H9 (cell line): Measurements from ENCODE around the gene MAPK13. TPM values are rescaled to one million over a fixed set of nuclear protein-coding genes. Genes with fewer than 3 reads are reported as not detected.

Experiments used
- DNase-seq: peaks from one replicate; pipeline ENCODE4 v3.0.0-alpha.2; 2017
- H2AFZ ChIP-seq: one replicate; pipeline ENCODE4 v1.6.1; 2013; ENCODE audit warnings: mild to moderate bottlenecking, low read length, control low read depth, moderate library complexity
- H2AK5ac ChIP-seq: 2 replicates; pipeline ENCODE4 v1.6.1; 2013; ENCODE audit warnings: low read length, control low read depth, mixed read lengths; ENCODE audit not compliant: insufficient read length
- H2BK120ac ChIP-seq: one replicate; pipeline ENCODE4 v1.6.1; 2013; ENCODE audit warnings: low read depth, mild to moderate bottlenecking, low read length, control low read depth, inconsistent platforms; ENCODE audit not compliant: poor library complexity, severe bottlenecking
- H2BK12ac ChIP-seq: 2 replicates; pipeline ENCODE4 v1.6.1; 2013; ENCODE audit warnings: low read length, control low read depth, mixed read lengths, low read depth; ENCODE audit not compliant: insufficient read length
- H2BK15ac ChIP-seq: 2 replicates; pipeline ENCODE4 v1.6.1; 2013; ENCODE audit warnings: low read depth, low read length, control low read depth
- H2BK20ac ChIP-seq: one replicate; pipeline ENCODE4 v1.6.1; 2013; ENCODE audit warnings: low read depth, mild to moderate bottlenecking, low read length, control low read depth, inconsistent platforms; ENCODE audit not compliant: poor library complexity, severe bottlenecking
- H2BK5ac ChIP-seq: 2 replicates; pipeline ENCODE4 v1.6.1; 2013; ENCODE audit warnings: low read length, control low read depth, mixed read lengths; ENCODE audit not compliant: insufficient read length
- H3K14ac ChIP-seq: 2 replicates; pipeline ENCODE4 v1.6.1; 2013; ENCODE audit warnings: low read length, control low read depth; ENCODE audit not compliant: insufficient read depth
- H3K18ac ChIP-seq: 2 replicates; pipeline ENCODE4 v1.6.1; 2013; ENCODE audit warnings: low read depth, mild to moderate bottlenecking, mixed read lengths, low read length, control low read depth; ENCODE audit not compliant: insufficient read length
- H3K23ac ChIP-seq: 2 replicates; pipeline ENCODE4 v1.6.1; 2013; ENCODE audit warnings: low read length, control low read depth, mixed read lengths, low read depth; ENCODE audit not compliant: insufficient read length
- H3K23me2 ChIP-seq: 2 replicates; pipeline ENCODE4 v1.6.1; 2013; ENCODE audit warnings: low read depth, mild to moderate bottlenecking, mixed read lengths, low read length, control low read depth; ENCODE audit not compliant: insufficient read length, poor library complexity, severe bottlenecking
- H3K27ac ChIP-seq: 2 replicates; pipeline ENCODE4 v1.5.1; 2013; ENCODE audit warnings: low read length, control low read depth, mixed read lengths, low read depth; ENCODE audit not compliant: insufficient read length
- H3K27me3 ChIP-seq: 2 replicates; pipeline ENCODE4 v1.6.1; 2013; ENCODE audit warnings: low read length, control low read depth, inconsistent platforms; ENCODE audit not compliant: insufficient read depth
- H3K4ac ChIP-seq: 2 replicates; pipeline ENCODE4 v1.6.1; 2013; ENCODE audit warnings: low read depth, mild to moderate bottlenecking, control low read depth, inconsistent platforms, low read length, moderate library complexity
- H3K4me1 ChIP-seq: 2 replicates; pipeline ENCODE4 v1.6.1; 2013; ENCODE audit warnings: low read length, control low read depth, inconsistent platforms; ENCODE audit not compliant: insufficient read depth
- H3K4me2 ChIP-seq: 2 replicates; pipeline ENCODE4 v1.6.1; 2013; ENCODE audit warnings: low read length, control low read depth, mixed read lengths; ENCODE audit not compliant: insufficient read length, insufficient read depth
- H3K56ac ChIP-seq: 2 replicates; pipeline ENCODE4 v1.6.1; 2013; ENCODE audit warnings: low read depth, mild to moderate bottlenecking, mixed read lengths, low read length, control low read depth; ENCODE audit not compliant: insufficient read length
- H3K79me1 ChIP-seq: 2 replicates; pipeline ENCODE4 v1.6.1; 2013; ENCODE audit warnings: low read depth, mild to moderate bottlenecking, moderate library complexity, low read length, control low read depth, inconsistent platforms; ENCODE audit not compliant: insufficient read depth, poor library complexity, severe bottlenecking
- H3K79me2 ChIP-seq: 2 replicates; pipeline ENCODE4 v1.6.1; 2013; ENCODE audit warnings: low read length, control low read depth, inconsistent platforms; ENCODE audit not compliant: insufficient read depth
- H3K9ac ChIP-seq: 2 replicates; pipeline ENCODE4 v1.6.1; 2013; ENCODE audit warnings: low read length, control low read depth, mixed read lengths; ENCODE audit not compliant: insufficient read length; ENCODE audit errors: extremely low read depth
- H3K9me3 ChIP-seq: one replicate; pipeline ENCODE4 v1.6.1; 2013; ENCODE audit warnings: low read depth, low read length, inconsistent platforms; ENCODE audit not compliant: control insufficient read depth
- H3T11ph ChIP-seq: one replicate; pipeline ENCODE4 v1.6.1; 2013; ENCODE audit warnings: mild to moderate bottlenecking, low read length, control low read depth, inconsistent platforms
- H4K20me1 ChIP-seq: one replicate; pipeline ENCODE4 v1.6.1; 2013; ENCODE audit not compliant: control insufficient read depth, insufficient read length, insufficient read depth
- H4K5ac ChIP-seq: 2 replicates; pipeline ENCODE4 v1.6.1; 2013; ENCODE audit warnings: low read depth, mild to moderate bottlenecking, mixed read lengths, low read length, control low read depth; ENCODE audit not compliant: insufficient read length
- H4K8ac ChIP-seq: replicated peaks from 2 replicates; pipeline ENCODE4 v1.6.1; 2013; ENCODE audit warnings: low read length, control low read depth, mixed read lengths, low read depth; ENCODE audit not compliant: insufficient read length
- H4K91ac ChIP-seq: 2 replicates; pipeline ENCODE4 v1.6.1; 2013; ENCODE audit warnings: low read depth, mild to moderate bottlenecking, moderate library complexity, mixed read lengths, low read length, control low read depth; ENCODE audit not compliant: insufficient read length
- H3K27ac Mint-ChIP-seq, 3 experiments: 2 replicates in 2 of 3; 3 replicates in 1 of 3; pipeline ENCODE4 v1.8.0; 2020 to 2021; ENCODE audit warnings: mixed read lengths in 3 of 3, mild to moderate bottlenecking in 1 of 3, moderate library complexity in 1 of 3
- H3K27me3 Mint-ChIP-seq: 2 replicates; pipeline ENCODE4 v1.8.0; 2021; ENCODE audit warnings: low read depth, mild to moderate bottlenecking, moderate library complexity, mixed read lengths
- H3K36me3 Mint-ChIP-seq, 3 experiments: 2 replicates in 2 of 3; 3 replicates in 1 of 3; pipeline ENCODE4 v1.8.0; 2020 to 2021; ENCODE audit warnings: low read depth in 3 of 3, mixed read lengths in 3 of 3; ENCODE audit not compliant: insufficient read depth in 1 of 3
- H3K4me1 Mint-ChIP-seq, 2 experiments: 2 replicates each; pipeline ENCODE4 v1.8.0; 2020; ENCODE audit warnings: mixed read lengths in 2 of 2
- H3K4me3 Mint-ChIP-seq, 2 experiments: 2 replicates in 1 of 2; 3 replicates in 1 of 2; pipeline ENCODE4 v1.8.0; 2020 to 2021; ENCODE audit warnings: mild to moderate bottlenecking in 2 of 2, mixed read lengths in 2 of 2, moderate library complexity in 1 of 2
- H3K9me3 Mint-ChIP-seq, 2 experiments: 2 replicates in 1 of 2; 3 replicates in 1 of 2; pipeline ENCODE4 v1.8.0; 2020; ENCODE audit warnings: mild to moderate bottlenecking in 2 of 2, mixed read lengths in 2 of 2, moderate library complexity in 1 of 2
- CTCF ChIP-seq: fragments of 200-600 bp; sonication (generic); conservative IDR thresholded peaks from 3 replicates; pipeline ENCODE4 v1.8.0; 2021; ENCODE audit warnings: antibody characterized with exemption, mild to moderate bottlenecking
- WGBS: extraction: QIAGEN DNeasy Blood & Tissue Kit; methylation state at CpG from one replicate; pipeline ENCODE4 v1.1.7; 2013; ENCODE audit warnings: missing lambda C conversion rate, low lambda C conversion rate, mixed read lengths; ENCODE audit not compliant: insufficient read length; ENCODE audit errors: extremely low coverage; 5-methylcytosine and 5-hydroxymethylcytosine counted together
- total RNA-seq: library from RNA; stranded (reverse); gene quantifications from 2 replicates; pipeline ENCODE4 v1.2.1, GENCODE V29; 2021

MAPK13 gene
- total RNA-seq, 1 experiment from 2014 or later = 18.9 TPM

- no peak overlapping the region for H3T11ph ChIP-seq
- H3K4me3 Mint-ChIP-seq = no peak overlapping the region
- H3K4me1 Mint-ChIP-seq = peaks cover 20 to 26% of the 10 kb centered on the region in 2 experiments
- no CpG with 5 or more reads among the region's 4 CpGs for WGBS
- H3K4ac ChIP-seq = no peak overlapping the region
- no peak overlapping the region for H3K56ac ChIP-seq
- H2AK5ac ChIP-seq = no peak overlapping the region
- no peak overlapping the region for H2BK15ac ChIP-seq
- H2BK12ac ChIP-seq = no peak overlapping the region
- H3K23me2 ChIP-seq = no peaks in the 10 kb centered on the region
- no peak overlapping the region for H4K91ac ChIP-seq
- no peak overlapping the region for H3K18ac ChIP-seq
- no peak for TF ChIP-seq CTCF
- H3K79me2 ChIP-seq = no peaks in the 10 kb centered on the region
- no peak overlapping the region for H4K8ac ChIP-seq
- H4K20me1 ChIP-seq = no peaks in the 10 kb centered on the region
- H3K14ac ChIP-seq = no peak overlapping the region
- H4K5ac ChIP-seq = no peak overlapping the region
- peaks cover 0 to 9% (median 0%) of the 10 kb centered on the region in 3 experiments; a peak in 3 of 7 replicates for H3K36me3 Mint-ChIP-seq
- DNase-seq = no peak
- H2BK20ac ChIP-seq = no peak overlapping the region
- H3K4me1 ChIP-seq = no peaks in the 10 kb centered on the region
- H3K9me3 Mint-ChIP-seq = no peaks in the 10 kb centered on the region; a peak in 1 of 5 replicates
- H2BK120ac ChIP-seq = no peak overlapping the region
- H3K9ac ChIP-seq = no peak overlapping the region
- peak overlapping the region in 1 of 3 experiments; percentile 47; a peak in 2 of 7 replicates for H3K27ac Mint-ChIP-seq
- H3K9me3 ChIP-seq = no peaks in the 10 kb centered on the region
- H3K23ac ChIP-seq = no peak overlapping the region
- H3K27me3 Mint-ChIP-seq = peaks cover under 1% of the 10 kb centered on the region; the same call in 1 of the 2 replicates
- no peaks in the 10 kb centered on the region for H3K27me3 ChIP-seq
- H3K27ac ChIP-seq = no peak overlapping the region
- no peak overlapping the region for H2BK5ac ChIP-seq
- no peak overlapping the region for H3K4me2 ChIP-seq
- no peak overlapping the region for H2AFZ ChIP-seq
- no peaks in the 10 kb centered on the region for H3K79me1 ChIP-seq
Measured at GRCh38 chr6:36141961-36142360, 11.6 kb downstream of the MAPK13 start.
